Medulla oblongata (tissue), 1 donor: Measurements from ENCODE around the gene ING5.
"Not testable (repeated sequence)": the region's sequence is repeated elsewhere in the genome, so short reads cannot be mapped to it uniquely, and the experiment has no call there.

Experiments used
- DNase-seq: peaks from one replicate; pipeline ENCODE4 v3.0.0-alpha.2; 2015; ENCODE audit errors: extremely low spot score

ING5 gene

DNA sequence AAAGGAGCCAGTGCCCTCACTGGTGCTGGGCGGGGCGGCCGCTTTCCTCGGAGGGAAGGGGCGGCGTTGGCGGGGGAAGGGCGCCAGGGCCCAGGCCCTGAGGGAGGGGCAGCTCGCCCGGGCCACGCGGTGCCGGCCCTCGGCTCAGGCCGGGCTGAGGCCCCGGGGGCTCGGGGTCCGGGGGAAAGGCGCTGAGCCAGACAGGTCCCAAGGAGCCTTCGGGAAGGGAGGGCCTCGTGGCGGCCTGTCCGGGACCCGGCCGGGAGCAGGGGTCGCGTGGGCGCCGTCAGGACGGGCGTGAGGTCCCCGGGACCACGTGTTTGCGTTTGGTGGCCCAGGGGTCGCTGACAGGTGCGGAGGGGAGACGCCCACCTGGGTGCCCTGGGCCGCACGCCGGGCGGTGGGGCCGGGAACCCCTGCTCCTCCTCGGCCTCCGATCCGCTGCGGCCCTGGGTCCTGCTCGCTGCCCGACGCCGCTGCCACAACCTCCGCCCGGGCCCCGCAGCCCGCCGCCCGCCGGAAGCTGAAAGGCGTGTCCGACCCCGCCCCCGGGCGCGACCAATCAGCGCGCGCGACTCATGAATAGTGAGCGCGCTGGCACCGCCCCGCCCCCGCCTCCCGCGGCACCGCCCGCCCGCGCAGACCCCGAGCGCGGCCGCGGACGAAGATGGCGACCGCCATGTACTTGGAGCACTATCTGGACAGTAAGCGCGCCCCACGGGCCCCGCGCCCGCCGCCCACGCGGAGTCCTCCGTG lies at the start of gene ING5:
ING5 (plus strand) TSS at position 641 of the 756 bp plus-strand sequence; CDS start at position 668, 27 bp downstream.
- peak; percentile 91 for DNase-seq

DNA sequence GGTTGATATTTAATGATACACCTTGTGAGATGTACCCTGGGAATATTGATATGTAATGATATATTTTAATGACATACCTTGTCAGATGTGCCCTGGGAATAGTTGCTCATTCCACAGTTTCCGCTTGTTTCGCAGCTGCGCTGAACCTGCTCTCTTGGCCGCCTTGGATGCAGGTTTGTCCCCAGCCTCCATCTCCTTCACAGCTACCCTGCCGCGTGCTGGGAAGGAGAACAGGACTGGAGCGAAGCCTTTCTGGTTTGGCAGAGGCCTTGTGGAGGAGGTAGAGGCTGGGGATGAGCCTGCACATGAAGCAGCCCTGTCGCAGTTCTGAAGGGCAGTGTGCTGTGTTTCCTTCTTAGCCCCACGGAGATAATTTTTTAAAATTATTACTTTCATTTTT lies 49.7 kb upstream of the ING5 start:
- no peak for DNase-seq

DNA sequence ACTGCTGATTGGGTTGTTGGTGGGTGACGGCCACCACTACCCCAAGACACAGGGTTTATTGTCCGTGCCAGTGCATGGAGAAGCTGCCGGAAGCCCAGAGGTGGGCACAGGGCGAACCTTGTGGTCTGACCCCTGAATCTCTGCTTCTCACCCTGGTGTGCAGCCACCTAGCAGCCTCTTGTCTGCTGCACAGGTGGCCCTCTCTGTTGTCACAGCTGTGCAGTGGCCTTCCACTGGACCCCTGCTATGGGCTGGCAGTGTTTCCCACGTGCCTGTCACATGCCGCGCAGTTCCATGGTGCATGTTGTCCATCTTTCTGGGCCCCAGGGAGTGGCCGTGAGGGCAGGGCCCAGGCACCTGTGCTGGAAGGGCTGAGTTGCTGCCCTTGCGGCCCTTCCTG lies 49.1 kb upstream of the ING5 start:
- DNase-seq: no peak

DNA sequence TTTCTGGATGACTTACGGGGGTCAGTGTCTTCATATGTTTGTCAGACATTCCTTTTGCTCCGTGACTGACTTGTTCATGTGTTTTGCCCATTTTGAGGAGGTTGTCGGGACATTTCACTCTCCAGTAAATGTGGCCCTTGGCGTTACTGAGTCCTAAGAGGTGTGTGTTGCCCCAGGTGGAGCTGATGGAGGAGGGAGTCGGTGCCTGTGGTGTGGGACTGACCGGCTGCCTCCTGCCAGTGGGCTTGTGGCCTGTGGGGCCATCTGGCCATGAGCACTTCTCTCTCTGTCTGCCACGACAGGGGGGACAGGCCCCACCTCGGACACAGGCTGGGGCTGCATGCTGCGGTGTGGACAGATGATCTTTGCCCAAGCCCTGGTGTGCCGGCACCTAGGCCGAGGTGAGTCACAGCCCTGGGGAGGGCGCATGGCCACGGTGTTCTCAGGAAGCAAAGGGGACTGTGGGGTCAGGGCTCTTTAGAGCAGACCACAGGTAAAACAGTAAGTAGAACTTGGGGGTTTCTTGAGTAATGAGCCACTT lies 48.6 kb upstream of the ING5 start:
- DNase-seq: no peak

DNA sequence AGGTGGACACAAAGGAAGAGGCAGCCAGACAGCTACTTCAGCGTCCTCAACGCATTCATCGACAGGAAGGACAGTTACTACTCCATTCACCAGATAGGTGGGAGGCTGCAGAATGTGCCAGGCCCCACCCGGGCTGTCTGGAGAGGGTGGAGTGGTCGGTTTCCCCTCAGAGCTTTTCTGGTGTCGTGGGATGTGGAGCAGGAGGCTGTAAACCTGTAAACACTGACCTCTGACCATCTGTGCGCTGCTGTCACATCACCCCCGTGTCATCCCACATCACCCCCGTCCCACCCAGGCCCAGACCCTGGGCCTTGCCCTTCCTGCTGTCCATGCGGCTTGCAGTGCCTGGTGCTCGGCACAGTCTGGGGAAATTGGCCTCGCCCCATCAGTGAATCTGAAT lies 47.3 kb upstream of the ING5 start:
- no peak for DNase-seq

DNA sequence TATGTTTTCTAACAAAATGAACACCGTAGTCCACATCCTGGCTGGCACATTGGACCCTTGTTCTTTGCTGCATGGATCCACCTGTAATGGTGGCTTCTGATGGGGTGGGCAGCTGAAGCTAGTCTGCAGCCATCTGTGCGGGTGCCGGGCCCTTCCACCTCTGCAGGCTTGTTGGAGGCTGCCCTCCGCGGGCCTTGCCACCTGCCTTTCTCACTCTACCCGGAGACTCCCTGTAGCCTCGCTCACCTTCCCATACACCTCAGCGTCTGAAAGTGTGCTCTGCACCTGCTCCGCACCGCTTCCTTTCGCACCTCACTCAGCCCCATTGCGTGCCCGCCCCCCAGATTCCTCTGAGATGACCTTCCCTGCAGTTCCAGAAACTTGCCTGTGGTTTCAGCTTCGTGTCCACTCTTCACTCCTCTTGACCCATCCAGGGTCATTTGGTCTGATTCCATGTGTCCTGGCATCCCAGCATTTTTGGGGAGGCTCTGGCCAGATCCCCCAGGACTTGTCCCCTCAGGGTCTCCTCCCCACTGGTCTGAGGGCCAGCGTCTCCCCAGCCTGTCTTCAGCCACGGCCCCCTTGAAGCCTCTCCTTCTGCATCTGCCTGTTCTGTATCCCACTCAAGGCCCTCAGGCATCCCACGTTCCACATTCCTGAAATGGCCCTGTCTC lies 46.2 kb upstream of the ING5 start:
- DNase-seq: no peak

DNA sequence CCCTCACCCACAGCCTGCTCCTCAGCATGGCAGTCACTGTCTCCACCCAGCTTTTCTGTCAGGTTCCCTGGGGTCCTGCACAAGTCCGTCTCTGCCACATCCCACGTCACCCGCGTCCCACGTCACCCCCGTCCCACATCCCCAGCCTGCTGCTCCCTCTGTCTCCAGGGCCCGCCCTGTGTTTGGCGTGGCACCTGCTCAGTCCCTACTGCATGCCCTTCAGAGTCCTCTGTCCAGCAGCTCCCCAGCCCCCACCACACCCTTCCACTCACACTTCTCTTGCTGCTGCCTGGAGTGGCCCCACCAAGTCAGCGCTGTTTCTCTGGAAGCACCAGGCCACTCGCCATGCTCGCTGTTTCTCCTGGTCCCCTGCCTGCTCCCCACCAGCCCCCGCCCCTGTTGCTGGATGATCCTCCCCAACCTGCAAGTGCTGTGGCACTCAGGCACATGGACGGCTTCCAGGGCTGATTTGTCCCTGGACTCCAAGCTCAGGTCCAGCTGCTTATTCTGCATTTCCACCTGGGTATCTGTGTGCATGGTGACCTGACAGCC lies 45.6 kb upstream of the ING5 start:
- DNase-seq: no peak

DNA sequence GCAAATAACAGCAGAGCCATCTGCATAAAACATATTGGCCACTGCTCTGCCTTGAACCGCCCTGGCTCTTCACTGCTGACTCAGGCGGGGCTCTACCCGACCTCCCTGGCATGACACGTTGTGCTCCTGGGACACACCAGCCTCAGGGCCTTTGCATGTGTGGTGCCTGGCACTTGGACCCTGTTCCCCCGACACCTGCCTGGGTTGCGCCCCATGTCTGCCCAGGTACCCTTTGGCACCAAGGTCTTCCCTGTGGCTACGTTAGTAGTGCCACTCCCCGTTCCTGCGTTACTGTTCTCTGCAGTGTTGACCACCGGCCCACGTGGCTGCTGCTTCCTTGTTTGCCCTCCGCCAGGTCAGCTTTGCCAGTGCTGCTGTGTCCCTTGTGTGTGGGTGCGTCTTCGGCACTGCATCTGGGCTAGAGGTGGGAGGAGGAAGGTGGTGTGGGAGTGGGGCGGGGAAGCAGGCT lies 44.0 kb upstream of the ING5 start:
- no peak for DNase-seq

DNA sequence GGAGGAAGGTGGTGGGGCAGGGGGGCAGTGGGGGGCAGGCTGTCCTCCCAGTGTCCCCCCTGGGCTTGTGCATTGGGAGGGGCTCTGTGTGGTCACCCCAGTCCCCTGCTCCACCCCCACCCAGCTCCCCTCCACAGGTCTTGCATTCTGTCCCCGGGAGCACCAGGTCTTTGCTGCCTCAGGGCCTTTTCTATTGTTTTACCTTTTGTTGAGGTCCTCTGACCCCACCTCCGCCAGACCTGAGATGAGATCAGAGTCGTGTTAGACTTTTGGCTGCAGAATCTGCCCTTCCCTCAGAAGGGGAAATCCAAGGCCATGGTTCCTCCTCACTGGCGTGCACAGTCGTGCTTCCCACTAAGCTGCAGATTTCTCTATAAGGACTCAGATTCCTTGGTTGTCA lies 43.5 kb upstream of the ING5 start:
- no peak for DNase-seq

DNA sequence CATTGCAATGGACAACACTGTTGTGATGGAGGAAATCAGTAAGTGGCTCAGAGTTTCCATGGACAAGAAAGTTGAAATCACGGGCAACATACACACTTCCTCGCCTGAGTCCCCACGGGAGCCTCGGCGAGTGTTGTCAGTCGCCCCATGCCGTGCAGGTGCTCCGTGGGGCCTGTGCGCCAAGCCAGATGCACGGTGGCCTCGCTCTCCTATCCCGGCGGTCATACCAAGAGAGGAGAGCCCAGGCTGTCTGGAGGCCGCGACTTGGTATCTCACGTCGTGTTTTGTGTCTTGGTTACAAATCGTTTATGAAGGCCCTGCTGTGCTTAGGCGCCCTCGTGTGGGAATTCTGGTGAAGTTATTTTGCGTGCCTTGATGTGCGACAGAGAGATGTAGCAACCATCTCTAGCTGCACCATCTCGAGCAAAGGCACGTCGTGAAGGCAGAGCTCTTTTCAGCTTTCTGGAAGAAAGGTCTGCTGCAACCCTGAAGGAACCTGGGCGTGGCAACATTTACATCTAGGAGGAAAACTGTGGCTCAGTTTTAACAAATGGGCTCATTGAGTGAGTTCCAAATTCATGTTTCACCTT lies 42.6 kb upstream of the ING5 start:
- DNase-seq: peak; percentile 82

DNA sequence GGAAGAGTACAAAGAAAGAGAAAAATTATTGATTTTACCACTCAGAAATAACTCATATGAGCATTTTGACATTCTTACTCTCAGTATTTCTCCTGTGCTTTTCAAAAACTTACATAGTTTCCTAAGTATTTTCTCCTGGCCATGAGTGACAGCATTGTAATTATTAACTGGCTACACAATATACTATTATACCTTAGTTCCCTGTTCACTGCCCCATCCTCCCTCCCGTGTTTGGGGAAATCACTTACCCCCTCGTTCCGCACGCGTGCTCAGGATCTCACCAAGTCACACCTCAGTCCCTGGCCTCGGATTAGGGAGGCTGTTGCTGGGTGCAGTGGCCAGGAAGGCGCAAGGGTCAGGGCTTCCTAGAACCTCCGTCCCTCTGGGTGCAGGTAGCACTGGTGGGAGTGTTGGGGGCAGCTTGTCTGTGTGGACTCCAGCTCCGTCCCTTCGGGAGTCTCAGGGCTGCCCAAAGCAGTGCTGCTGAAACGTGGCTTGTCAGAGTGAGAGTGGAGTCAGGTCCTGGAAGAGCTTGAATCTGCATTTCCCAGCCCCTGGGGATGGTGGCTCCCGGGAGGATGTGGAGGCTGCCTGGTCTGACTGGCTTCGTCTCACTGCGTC lies 41.1 kb upstream of the ING5 start:
- DNase-seq: no peak

DNA sequence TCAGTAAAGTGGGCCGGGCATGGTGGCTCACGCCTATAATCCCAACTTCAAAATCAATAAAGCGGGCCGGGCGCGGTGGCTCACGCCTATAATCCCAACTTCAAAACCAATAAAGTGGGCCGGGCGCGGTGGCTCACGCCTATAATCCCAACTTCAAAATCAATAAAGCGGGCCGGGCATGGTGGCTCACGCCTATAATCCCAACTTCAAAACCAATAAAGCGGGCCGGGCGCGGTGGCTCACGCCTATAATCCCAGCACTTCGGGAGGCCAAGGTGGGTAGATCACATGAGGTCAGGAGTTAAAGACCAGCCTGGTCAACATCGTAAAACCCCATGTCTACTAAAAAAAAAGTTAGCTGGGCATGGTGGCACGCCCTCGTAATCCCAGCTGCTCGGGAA lies 39.1 kb upstream of the ING5 start:
- DNase-seq: not testable (repeated sequence)

DNA sequence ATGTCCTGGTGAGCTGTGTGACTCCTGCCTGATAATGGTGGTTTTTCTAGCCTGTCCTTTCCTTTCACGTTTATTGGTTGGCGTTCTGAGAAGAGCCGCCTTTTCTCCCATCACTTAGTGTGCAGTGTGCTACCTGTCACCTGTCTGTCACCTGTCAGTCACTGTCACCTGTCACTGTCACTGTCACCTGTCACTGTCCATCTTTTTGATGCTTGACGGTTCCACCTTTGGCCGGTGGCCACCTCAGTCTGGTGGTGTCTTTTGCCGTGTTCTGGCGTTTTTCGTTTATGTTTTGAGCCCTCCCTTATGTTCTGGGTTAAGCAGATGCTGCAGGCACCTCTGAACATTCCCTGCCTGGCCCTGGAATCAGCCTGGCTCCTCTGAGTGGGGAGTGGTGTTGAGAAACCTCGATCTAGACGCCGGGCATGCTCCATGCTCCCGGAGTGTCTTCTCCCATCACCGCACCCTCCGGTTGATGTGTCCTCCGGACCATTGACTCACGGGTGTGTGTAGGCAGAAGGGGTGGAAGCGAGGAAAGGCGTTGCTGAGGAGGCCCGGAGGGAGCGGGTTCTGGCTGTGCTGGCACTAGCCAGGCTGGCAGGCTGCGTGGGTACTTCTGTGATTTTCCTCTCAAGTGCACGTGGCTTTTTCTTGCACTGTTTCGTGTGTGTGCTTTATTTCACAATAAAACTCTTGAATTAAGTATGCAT lies 36.0 kb upstream of the ING5 start:
- DNase-seq: no peak

DNA sequence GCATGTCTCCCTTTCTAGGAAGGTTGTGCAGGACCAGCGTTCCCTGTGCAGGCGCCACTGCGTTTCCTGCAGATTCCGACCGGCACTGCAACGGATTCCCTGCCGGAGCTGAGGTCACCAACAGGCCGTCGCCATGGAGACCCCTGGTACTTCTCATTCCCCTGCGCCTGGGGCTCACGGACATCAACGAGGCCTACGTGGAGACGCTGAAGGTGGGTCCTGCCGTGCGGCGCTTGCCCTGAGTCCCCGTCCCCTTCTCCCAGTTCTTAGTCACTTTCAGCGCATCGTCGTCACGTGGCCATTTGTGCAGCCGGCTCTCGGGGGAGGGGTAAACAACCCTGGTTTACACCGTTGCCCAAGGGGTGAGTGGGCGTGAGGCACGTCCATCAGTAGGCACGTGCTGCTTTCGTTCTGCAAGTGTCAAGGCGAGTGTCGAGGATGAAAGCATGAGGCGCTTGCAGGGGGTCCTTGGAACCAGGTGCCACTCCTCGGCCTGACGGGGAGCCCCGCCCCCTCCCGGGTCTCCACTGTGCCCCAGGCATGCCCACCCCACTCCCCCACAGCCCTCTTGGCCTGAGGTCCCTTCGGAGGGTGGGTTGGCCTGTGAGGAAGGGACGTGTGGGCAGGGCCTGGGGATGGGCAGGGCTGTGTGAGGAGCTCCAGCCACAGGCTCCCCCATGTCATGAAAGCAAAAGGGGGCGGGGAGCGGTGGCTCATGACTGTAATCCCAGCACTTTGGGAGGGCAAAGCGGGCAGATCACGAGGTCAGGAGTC lies 35.0 kb upstream of the ING5 start:
- no peak for DNase-seq

DNA sequence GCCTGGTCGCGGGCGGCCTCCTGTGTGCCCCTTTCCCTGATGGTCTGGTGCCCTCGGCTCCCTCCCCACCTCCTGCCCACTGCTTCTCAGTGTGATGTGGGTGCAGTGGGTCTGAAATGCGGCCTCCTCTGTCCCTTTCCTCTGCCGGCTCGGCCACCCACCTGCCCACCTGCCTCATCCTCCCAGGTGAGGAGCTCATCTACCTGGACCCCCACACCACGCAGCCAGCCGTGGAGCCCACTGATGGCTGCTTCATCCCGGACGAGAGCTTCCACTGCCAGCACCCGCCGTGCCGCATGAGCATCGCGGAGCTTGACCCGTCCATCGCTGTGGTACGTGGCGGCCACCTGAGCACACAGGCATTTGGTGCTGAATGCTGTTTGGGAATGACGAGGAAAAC lies 33.5 kb upstream of the ING5 start:
- no peak for DNase-seq

DNA sequence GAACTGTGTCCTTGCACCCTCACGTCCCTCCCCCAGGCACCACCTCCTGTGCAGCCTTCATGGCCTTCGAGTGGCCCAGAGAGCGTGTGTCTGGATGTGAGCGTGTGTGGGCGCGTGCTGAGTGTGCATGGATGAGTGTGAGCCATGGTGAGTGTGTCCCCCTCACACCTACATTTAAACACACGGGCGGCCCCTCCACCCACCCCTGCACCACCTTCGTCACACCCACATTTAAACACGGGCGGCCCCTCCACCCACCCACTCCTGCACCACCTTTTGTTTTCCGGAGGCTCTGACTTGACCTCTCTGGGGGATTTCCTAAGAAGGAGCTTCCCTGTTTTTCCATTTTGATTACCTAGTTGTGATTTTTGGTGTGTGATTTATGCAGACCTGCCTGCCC lies 33.0 kb upstream of the ING5 start:
- no peak for DNase-seq

DNA sequence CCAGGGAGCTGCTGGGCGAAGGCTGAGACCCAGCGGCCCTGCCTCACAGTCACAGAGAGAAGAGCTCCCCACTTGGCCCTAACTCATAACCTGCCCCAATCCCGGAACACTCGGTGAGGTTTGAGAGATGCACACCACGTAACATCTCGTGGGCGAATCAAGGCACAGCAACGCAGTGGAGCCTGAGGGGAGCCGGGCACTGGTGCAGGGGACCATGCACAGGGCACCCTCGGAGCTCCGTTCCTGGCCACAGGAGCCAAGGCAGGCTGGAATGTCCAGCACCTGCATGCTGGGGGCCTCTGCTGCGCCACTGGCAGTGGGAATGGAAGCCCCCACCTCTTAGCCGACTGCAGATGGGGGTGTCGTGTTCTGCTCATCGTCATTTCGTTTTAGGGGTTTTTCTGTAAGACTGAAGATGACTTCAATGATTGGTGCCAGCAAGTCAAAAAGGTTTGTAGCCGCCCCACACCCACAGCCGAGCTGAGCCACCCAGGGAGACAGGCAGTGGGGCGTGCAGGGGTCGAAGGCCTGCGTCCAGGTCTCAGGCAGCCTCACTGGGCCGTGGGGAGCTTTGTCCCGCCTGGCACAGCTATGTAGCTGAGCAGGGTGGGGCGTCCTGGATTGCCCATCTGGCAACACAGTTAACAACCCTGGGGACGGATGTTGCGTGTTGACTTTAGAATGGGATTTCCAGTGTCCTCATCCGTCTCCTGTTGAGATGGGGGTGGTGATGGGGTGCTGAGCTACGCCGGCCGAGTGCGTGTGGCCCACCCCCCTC lies 31.3 kb upstream of the ING5 start:
- no peak for DNase-seq

DNA sequence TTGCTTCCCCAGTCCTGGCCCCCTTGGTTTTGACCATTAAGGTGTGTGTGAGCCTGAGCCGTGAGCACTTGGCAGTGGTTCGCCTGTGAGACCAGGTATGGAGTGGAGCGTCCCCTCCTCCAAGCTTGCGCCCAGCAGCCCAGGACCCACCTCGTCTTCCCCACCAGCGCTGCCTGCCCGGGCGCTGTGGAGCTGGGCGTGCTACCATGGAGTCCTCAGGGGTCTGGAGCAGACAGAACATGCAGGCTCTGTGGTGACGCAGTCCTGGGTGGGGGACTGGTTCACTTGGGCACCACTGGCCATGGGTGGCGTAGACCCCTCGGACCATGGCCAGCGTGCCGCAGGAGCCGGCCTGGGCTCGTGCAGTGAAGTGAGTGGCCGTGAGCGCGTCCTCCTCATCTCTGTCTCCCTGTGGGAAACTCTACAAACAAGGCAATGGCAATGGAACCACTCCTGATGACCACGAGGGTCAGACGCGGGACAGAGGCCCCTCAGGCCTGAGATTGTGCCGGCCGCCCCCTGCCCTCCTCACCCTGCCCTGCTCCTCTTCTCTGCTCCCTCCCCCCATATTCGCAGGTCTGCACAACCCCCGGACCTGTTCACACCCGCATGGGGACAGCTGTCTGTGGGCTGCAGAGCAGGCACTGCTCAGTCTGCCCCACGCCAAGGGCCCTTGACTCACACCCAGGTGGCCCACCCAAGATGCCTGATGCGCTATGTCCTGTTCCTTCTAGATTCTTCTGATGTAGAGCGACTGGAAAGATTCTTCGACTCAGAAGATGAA lies 30.2 kb upstream of the ING5 start:
- no peak for DNase-seq
